ENCODE data around the gene LYRM2. TPM values are rescaled to one million over a fixed set of nuclear protein-coding genes. Genes with fewer than 3 reads are reported as not detected.
"Not testable (repeated sequence)": the region's sequence is repeated elsewhere in the genome, so short reads cannot be mapped to it uniquely, and the experiment has no call there.

The LYRM2 gene
- total RNA-seq, 1 donor from 2014 or later, result 27.5 TPM

GRCh38 chr6:89644864-89645263 is 6.3 kb upstream of the LYRM2 start:
- Mint-ChIP-seq H3K4me1 (ENCODE audit: low read depth) (peaks cover 7% of the 10 kb centered on the region), H3K36me3 (ENCODE audit: low read depth) (peaks cover 26% of the 10 kb centered on the region)

GRCh38 chr6:89643406-89643805 is 4.9 kb upstream of the LYRM2 start:
- Mint-ChIP-seq H3K27ac (ENCODE audit: unreplicated experiment) (no peak overlapping the region), H3K36me3 (ENCODE audit: low read depth) (peaks cover 26% of the 10 kb centered on the region), H3K27me3 (ENCODE audit: low read depth) (no peaks in the 10 kb centered on the region), H3K4me1 (ENCODE audit: low read depth) (peaks cover 20% of the 10 kb centered on the region), H3K9me3 (ENCODE audit: low read depth) (no peaks in the 10 kb centered on the region), H3K4me3 (ENCODE audit: unreplicated experiment) (no peak overlapping the region)
- no peak for DNase-seq (ENCODE audit: low spot score)
- no peak for TF ChIP-seq CTCF (IDR thresholded peaks at IDR 0.05)

More at GRCh38 chr6:89644864-89645263, 6.3 kb upstream of the LYRM2 start:
- Mint-ChIP-seq H3K4me3 (ENCODE audit: unreplicated experiment) (no peak overlapping the region), H3K27ac (ENCODE audit: unreplicated experiment) (no peak overlapping the region), H3K9me3 (ENCODE audit: low read depth) (no peaks in the 10 kb centered on the region), H3K27me3 (ENCODE audit: low read depth) (no peaks in the 10 kb centered on the region)
- no peak for DNase-seq (ENCODE audit: low spot score)
- TF ChIP-seq CTCF (IDR thresholded peaks at IDR 0.05), result no peak

- H3K27me3 Mint-ChIP-seq (ENCODE audit: low read depth), result no peaks in the 10 kb centered on the region
- no peak for DNase-seq (ENCODE audit: low spot score)
- no peaks in the 10 kb centered on the region for H3K9me3 Mint-ChIP-seq (ENCODE audit: low read depth)
- H3K4me3 Mint-ChIP-seq (ENCODE audit: unreplicated experiment), result no peak overlapping the region
- no peak overlapping the region for H3K27ac Mint-ChIP-seq (ENCODE audit: unreplicated experiment)
- H3K4me1 Mint-ChIP-seq (ENCODE audit: low read depth), result peaks cover 23% of the 10 kb centered on the region
- no peak for TF ChIP-seq CTCF (IDR thresholded peaks at IDR 0.05)
- H3K36me3 Mint-ChIP-seq (ENCODE audit: low read depth), result peaks cover 25% of the 10 kb centered on the region
Measured at GRCh38 chr6:89642956-89643355, 4.4 kb upstream of the LYRM2 start.

- H3K4me1 Mint-ChIP-seq (ENCODE audit: low read depth), result peaks cover 28% of the 10 kb centered on the region
- peaks cover 21% of the 10 kb centered on the region for H3K36me3 Mint-ChIP-seq (ENCODE audit: low read depth)
- not testable (repeated sequence) for H3K27ac Mint-ChIP-seq (ENCODE audit: unreplicated experiment); H3K27me3 Mint-ChIP-seq (ENCODE audit: low read depth); H3K4me3 Mint-ChIP-seq (ENCODE audit: unreplicated experiment); DNase-seq (ENCODE audit: low spot score); H3K9me3 Mint-ChIP-seq (ENCODE audit: low read depth)
Measured at GRCh38 chr6:89641581-89641980, 3.0 kb upstream of the LYRM2 start.

GRCh38 chr6:89640804-89641203 is 2.3 kb upstream of the LYRM2 start:
- Mint-ChIP-seq H3K9me3 (ENCODE audit: low read depth) (no peaks in the 10 kb centered on the region), H3K4me1 (ENCODE audit: low read depth) (peaks cover 28% of the 10 kb centered on the region), H3K27me3 (ENCODE audit: low read depth) (no peaks in the 10 kb centered on the region), H3K27ac (ENCODE audit: unreplicated experiment) (peak overlapping the region; percentile 86), H3K36me3 (ENCODE audit: low read depth) (peaks cover 22% of the 10 kb centered on the region), H3K4me3 (ENCODE audit: unreplicated experiment) (no peak overlapping the region)
- DNase-seq (ENCODE audit: low spot score), result no peak
- TF ChIP-seq CTCF (IDR thresholded peaks at IDR 0.05), result no peak

GRCh38 chr6:89637960-89638319 is 607 bp downstream of the LYRM2 start:
- peak overlapping the region; percentile 88 for H3K4me3 Mint-ChIP-seq (ENCODE audit: unreplicated experiment)
- TF ChIP-seq CTCF (IDR thresholded peaks at IDR 0.05), result no peak
- H3K4me1 Mint-ChIP-seq (ENCODE audit: low read depth), result peaks cover 28% of the 10 kb centered on the region
- DNase-seq (ENCODE audit: low spot score), result no peak
- H3K36me3 Mint-ChIP-seq (ENCODE audit: low read depth), result peaks cover 11% of the 10 kb centered on the region
- H3K27me3 Mint-ChIP-seq (ENCODE audit: low read depth), result no peaks in the 10 kb centered on the region
- peak overlapping the region; percentile 99 for H3K27ac Mint-ChIP-seq (ENCODE audit: unreplicated experiment)
- H3K9me3 Mint-ChIP-seq (ENCODE audit: low read depth), result no peaks in the 10 kb centered on the region

- H3K9me3 Mint-ChIP-seq (ENCODE audit: low read depth); H3K27ac Mint-ChIP-seq (ENCODE audit: unreplicated experiment); H3K27me3 Mint-ChIP-seq (ENCODE audit: low read depth); DNase-seq (ENCODE audit: low spot score); H3K4me3 Mint-ChIP-seq (ENCODE audit: unreplicated experiment): not testable (repeated sequence)
- peaks cover 28% of the 10 kb centered on the region for H3K4me1 Mint-ChIP-seq (ENCODE audit: low read depth)
- peaks cover 11% of the 10 kb centered on the region for H3K36me3 Mint-ChIP-seq (ENCODE audit: low read depth)
Measured at GRCh38 chr6:89636412-89636811, 2.1 kb downstream of the LYRM2 start.

All from chondrocyte (in vitro differentiated cells).